Measurements from ENCODE around the gene PCDHB9.

Gene PCDHB9

GRCh38 chr5:141236516-141237313 lies 49.8 kb downstream of the PCDHB9 start:
- no peak for DNase-seq (ENCODE audit: low read depth, low spot score)
